Right lobe of liver (tissue), 4 donors: ENCODE results near the gene UTP14C.
"Not testable (repeated sequence)": the region's sequence is repeated elsewhere in the genome, so short reads cannot be mapped to it uniquely, and the experiment has no call there.

Source experiments
- CTCF ChIP-seq, 4 donors: fragments of 200-600 bp in 3 of 4; fragments of 450-650 bp in 1 of 4; IDR thresholded peaks; one replicate each; pipeline versions ENCODE4 v1.5.1 to v1.8.0; 2016 to 2022; ENCODE audit warnings: antibody characterized with exemption in 4 of 4, mild to moderate bottlenecking in 2 of 4
- POLR2A ChIP-seq: fragments of 450-650 bp; IDR thresholded peaks from one replicate; pipeline ENCODE4 v1.6.1; 2017; ENCODE audit warnings: antibody characterized with exemption, mild to moderate bottlenecking
- donor health status: DM: no; HTN: no; CAD: no.
- donor health status: DM: no; HTN: no; CAD: no.
- donor health status: DM: no; HTN: yes; CAD: no.

DNA sequence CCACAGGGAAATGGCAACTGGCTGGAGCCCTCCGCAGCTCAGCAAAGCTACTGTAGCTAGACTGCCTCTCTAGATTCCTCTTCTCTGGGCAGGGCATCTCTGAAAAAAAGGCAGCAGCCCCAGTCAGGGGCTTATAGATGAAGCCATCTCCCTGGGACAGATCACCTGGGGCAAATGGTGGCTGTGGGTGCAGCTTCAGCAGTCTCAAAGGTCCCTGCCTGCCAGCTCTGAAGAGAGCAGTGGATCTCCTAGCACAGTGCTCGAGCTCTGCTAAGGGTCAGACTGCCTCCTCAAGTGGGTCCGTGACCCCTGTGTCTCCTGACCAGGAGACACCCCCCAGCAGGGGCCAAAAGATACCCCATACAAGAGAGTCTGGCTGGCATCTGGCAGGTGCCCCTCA lies 41.2 kb upstream of the UTP14C start:
- not testable (repeated sequence) for TF ChIP-seq POLR2A; CTCF (IDR thresholded peaks at IDR 0.05)
